Loucy (cell line): Measurements from ENCODE around the gene VSTM2L.

Experiments used
- CTCF ChIP-seq: fragments of 200-600 bp; sonication (generic); conservative IDR thresholded peaks from 2 replicates; pipeline ENCODE4 v1.5.1; 2014; ENCODE audit warnings: mild to moderate bottlenecking, antibody characterized with exemption, low read length
- EZH2phosphoT487 ChIP-seq: fragments of 200-600 bp; IDR thresholded peaks from 2 replicates; pipeline ENCODE4 v1.6.1; 2018; ENCODE audit warnings: antibody characterized with exemption, mild to moderate bottlenecking, moderate library complexity, borderline replicate concordance

- TF ChIP-seq CTCF (no peak), EZH2phosphoT487 (no peak)
Observed at GRCh38 chr20:37885042-37885441, 17.9 kb upstream of the VSTM2L start.
